Cerebellar cortex (tissue), 1 donor: ENCODE results near the gene LDLRAD3.
"Not testable (repeated sequence)": the region's sequence is repeated elsewhere in the genome, so short reads cannot be mapped to it uniquely, and the experiment has no call there.

ENCODE experiments used
- DNase-seq: peaks from one replicate; pipeline ENCODE4 v3.0.0-alpha.2; 2015; ENCODE audit warnings: low spot score

Gene LDLRAD3

GRCh38 chr11:36164506-36165250 is 220.8 kb downstream of the LDLRAD3 start:
- no peak for DNase-seq

- DNase-seq: no peak
Measured at GRCh38 chr11:36165621-36166397, 221.9 kb downstream of the LDLRAD3 start.

- no peak for DNase-seq
Measured at GRCh38 chr11:36167073-36167472, 223.2 kb downstream of the LDLRAD3 start.

GRCh38 chr11:36167729-36168128 is 223.9 kb downstream of the LDLRAD3 start:
- DNase-seq: no peak

- no peak for DNase-seq
Measured at GRCh38 chr11:36177836-36178235, 234.0 kb downstream of the LDLRAD3 start.

- peak; percentile 60 for DNase-seq
Measured at GRCh38 chr11:36186340-36187175, 242.7 kb downstream of the LDLRAD3 start.

- no peak for DNase-seq
Measured at GRCh38 chr11:36187622-36188021, 243.8 kb downstream of the LDLRAD3 start.

GRCh38 chr11:36189735-36190134 is 245.9 kb downstream of the LDLRAD3 start:
- not testable (repeated sequence) for DNase-seq

- DNase-seq: no peak
Measured at GRCh38 chr11:36191941-36192340, 248.1 kb downstream of the LDLRAD3 start.

- no peak for DNase-seq
Measured at GRCh38 chr11:36192425-36193289, 248.8 kb downstream of the LDLRAD3 start.

GRCh38 chr11:36193290-36193619 is 249.4 kb downstream of the LDLRAD3 start:
- no peak for DNase-seq

GRCh38 chr11:36193721-36194120 is 249.9 kb downstream of the LDLRAD3 start:
- no peak for DNase-seq

- DNase-seq: no peak
Measured at GRCh38 chr11:36195496-36196354, 251.9 kb downstream of the LDLRAD3 start.

- DNase-seq: no peak
Measured at GRCh38 chr11:36196411-36196998, 252.6 kb downstream of the LDLRAD3 start.

- DNase-seq: no peak
Measured at GRCh38 chr11:36201411-36201810, 257.5 kb downstream of the LDLRAD3 start.

- DNase-seq: no peak
Measured at GRCh38 chr11:36205536-36205935, 261.7 kb downstream of the LDLRAD3 start.

GRCh38 chr11:36210529-36210928 is 266.7 kb downstream of the LDLRAD3 start:
- no peak for DNase-seq

GRCh38 chr11:36211761-36212430 is 268.0 kb downstream of the LDLRAD3 start:
- no peak for DNase-seq

- DNase-seq: peak; percentile 87
Measured at GRCh38 chr11:36212564-36213392, 268.9 kb downstream of the LDLRAD3 start.
